ENCODE measurements around the gene PPIF. TPM values are rescaled to one million over a fixed set of nuclear protein-coding genes. Genes with fewer than 3 reads are reported as not detected.

PPIF gene
- total and polyA plus RNA-seq, 2 donors: 13.6 to 34.9 TPM

GRCh38 chr10:79372871-79373270 is 25.6 kb downstream of the PPIF start:
- Histone ChIP-seq H3K36me3 (ENCODE audit: control insufficient read depth in 2 of 2, insufficient read depth in 2 of 2, low read length in 1 of 2) (no peaks in the 10 kb centered on the region), H3K27me3 (ENCODE audit: control insufficient read depth in 2 of 2, insufficient read depth in 1 of 2, low read length in 1 of 2) (no peaks in the 10 kb centered on the region), H3K4me3 (ENCODE audit: low read length in 2 of 2) (no peak overlapping the region), H3K27ac (ENCODE audit: low read depth in 1 of 2, low read length in 1 of 2) (no peak overlapping the region), H3K9me3 (ENCODE audit: control insufficient read depth in 2 of 2, insufficient read depth in 1 of 2, low read length in 1 of 2) (no peaks in the 10 kb centered on the region), H3K4me1 (ENCODE audit: control insufficient read depth in 2 of 2, insufficient read depth in 2 of 2, low read length in 2 of 2) (peaks cover 0 to 3% of the 10 kb centered on the region in 2 donors)
- WGBS: 74% methylated on average over 4 of the region's 4 CpGs
- no peak for DNase-seq (ENCODE audit: low read depth in 6 of 9, low spot score in 9 of 9)

- WGBS: 16% methylated on average over 7 of the region's 7 CpGs
- Histone ChIP-seq H3K4me3 (ENCODE audit: low read length in 2 of 2) (no peak overlapping the region), H3K27ac (ENCODE audit: low read depth in 1 of 2, low read length in 1 of 2) (no peak overlapping the region), H3K9me3 (ENCODE audit: control insufficient read depth in 2 of 2, insufficient read depth in 1 of 2, low read length in 1 of 2) (no peaks in the 10 kb centered on the region), H3K27me3 (ENCODE audit: control insufficient read depth in 2 of 2, insufficient read depth in 1 of 2, low read length in 1 of 2) (no peaks in the 10 kb centered on the region), H3K4me1 (ENCODE audit: control insufficient read depth in 2 of 2, insufficient read depth in 2 of 2, low read length in 2 of 2) (peaks cover 0 to 3% of the 10 kb centered on the region in 2 donors), H3K36me3 (ENCODE audit: control insufficient read depth in 2 of 2, insufficient read depth in 2 of 2, low read length in 1 of 2) (no peaks in the 10 kb centered on the region)
- peak; percentile 29 to 77 (median 55) for DNase-seq (ENCODE audit: low read depth in 6 of 9, low spot score in 9 of 9)
Observed at GRCh38 chr10:79374312-79375191, 27.3 kb downstream of the PPIF start.

GRCh38 chr10:79375321-79376077 is 28.2 kb downstream of the PPIF start:
- H3K36me3 ChIP-seq (ENCODE audit: control insufficient read depth in 2 of 2, insufficient read depth in 2 of 2, low read length in 1 of 2): no peaks in the 10 kb centered on the region
- H3K27ac ChIP-seq (ENCODE audit: low read depth in 1 of 2, low read length in 1 of 2): no peak overlapping the region
- no peak overlapping the region for H3K4me3 ChIP-seq (ENCODE audit: low read length in 2 of 2)
- peaks cover 0 to 3% of the 10 kb centered on the region in 2 donors for H3K4me1 ChIP-seq (ENCODE audit: control insufficient read depth in 2 of 2, insufficient read depth in 2 of 2, low read length in 2 of 2)
- 83% methylated on average over 6 of the region's 6 CpGs for WGBS
- no peaks in the 10 kb centered on the region for H3K27me3 ChIP-seq (ENCODE audit: control insufficient read depth in 2 of 2, insufficient read depth in 1 of 2, low read length in 1 of 2)
- DNase-seq (ENCODE audit: low read depth in 6 of 9, low spot score in 9 of 9): no peak
- H3K9me3 ChIP-seq (ENCODE audit: control insufficient read depth in 2 of 2, insufficient read depth in 1 of 2, low read length in 1 of 2): no peaks in the 10 kb centered on the region

- Histone ChIP-seq H3K9me3 (ENCODE audit: control insufficient read depth in 2 of 2, insufficient read depth in 1 of 2, low read length in 1 of 2) (no peaks in the 10 kb centered on the region), H3K27ac (ENCODE audit: low read depth in 1 of 2, low read length in 1 of 2) (no peak overlapping the region), H3K36me3 (ENCODE audit: control insufficient read depth in 2 of 2, insufficient read depth in 2 of 2, low read length in 1 of 2) (no peaks in the 10 kb centered on the region), H3K27me3 (ENCODE audit: control insufficient read depth in 2 of 2, insufficient read depth in 1 of 2, low read length in 1 of 2) (no peaks in the 10 kb centered on the region), H3K4me1 (ENCODE audit: control insufficient read depth in 2 of 2, insufficient read depth in 2 of 2, low read length in 2 of 2) (peaks cover 0 to 3% of the 10 kb centered on the region in 2 donors), H3K4me3 (ENCODE audit: low read length in 2 of 2) (no peak overlapping the region)
- no peak for DNase-seq (ENCODE audit: low read depth in 6 of 9, low spot score in 9 of 9)
- WGBS: 88% methylated on average over 11 of the region's 11 CpGs
Observed at GRCh38 chr10:79376078-79376628, 28.9 kb downstream of the PPIF start.

- H3K9me3 ChIP-seq (ENCODE audit: control insufficient read depth in 2 of 2, insufficient read depth in 1 of 2, low read length in 1 of 2): no peaks in the 10 kb centered on the region
- no peaks in the 10 kb centered on the region for H3K36me3 ChIP-seq (ENCODE audit: control insufficient read depth in 2 of 2, insufficient read depth in 2 of 2, low read length in 1 of 2)
- no peaks in the 10 kb centered on the region for H3K27me3 ChIP-seq (ENCODE audit: control insufficient read depth in 2 of 2, insufficient read depth in 1 of 2, low read length in 1 of 2)
- no peak overlapping the region for H3K4me3 ChIP-seq (ENCODE audit: low read length in 2 of 2)
- peaks cover 0 to 3% of the 10 kb centered on the region in 2 donors for H3K4me1 ChIP-seq (ENCODE audit: control insufficient read depth in 2 of 2, insufficient read depth in 2 of 2, low read length in 2 of 2)
- no peak for DNase-seq (ENCODE audit: low read depth in 6 of 9, low spot score in 9 of 9)
- H3K27ac ChIP-seq (ENCODE audit: low read depth in 1 of 2, low read length in 1 of 2): no peak overlapping the region
- 98% methylated on average over 12 of the region's 12 CpGs for WGBS
Observed at GRCh38 chr10:79376751-79377556, 29.7 kb downstream of the PPIF start.

- DNase-seq (ENCODE audit: low read depth in 6 of 9, low spot score in 9 of 9): no peak
- H3K4me1 ChIP-seq (ENCODE audit: control insufficient read depth in 2 of 2, insufficient read depth in 2 of 2, low read length in 2 of 2): peaks cover 0 to 3% of the 10 kb centered on the region in 2 donors
- no peak overlapping the region for H3K27ac ChIP-seq (ENCODE audit: low read depth in 1 of 2, low read length in 1 of 2)
- no peak overlapping the region for H3K4me3 ChIP-seq (ENCODE audit: low read length in 2 of 2)
- no peaks in the 10 kb centered on the region for H3K9me3 ChIP-seq (ENCODE audit: control insufficient read depth in 2 of 2, insufficient read depth in 1 of 2, low read length in 1 of 2)
- no peaks in the 10 kb centered on the region for H3K36me3 ChIP-seq (ENCODE audit: control insufficient read depth in 2 of 2, insufficient read depth in 2 of 2, low read length in 1 of 2)
- H3K27me3 ChIP-seq (ENCODE audit: control insufficient read depth in 2 of 2, insufficient read depth in 1 of 2, low read length in 1 of 2): no peaks in the 10 kb centered on the region
- WGBS: 95% methylated on average over 36 of the region's 36 CpGs
Observed at GRCh38 chr10:79377557-79378382, 30.5 kb downstream of the PPIF start.

- Histone ChIP-seq H3K4me3 (ENCODE audit: low read length in 2 of 2) (no peak overlapping the region), H3K36me3 (ENCODE audit: control insufficient read depth in 2 of 2, insufficient read depth in 2 of 2, low read length in 1 of 2) (no peaks in the 10 kb centered on the region), H3K27ac (ENCODE audit: low read depth in 1 of 2, low read length in 1 of 2) (no peak overlapping the region), H3K9me3 (ENCODE audit: control insufficient read depth in 2 of 2, insufficient read depth in 1 of 2, low read length in 1 of 2) (no peaks in the 10 kb centered on the region), H3K27me3 (ENCODE audit: control insufficient read depth in 2 of 2, insufficient read depth in 1 of 2, low read length in 1 of 2) (no peaks in the 10 kb centered on the region), H3K4me1 (ENCODE audit: control insufficient read depth in 2 of 2, insufficient read depth in 2 of 2, low read length in 2 of 2) (peaks cover 0 to 3% of the 10 kb centered on the region in 2 donors)
- DNase-seq (ENCODE audit: low read depth in 6 of 9, low spot score in 9 of 9): no peak
- WGBS: 98% methylated on average over 7 of the region's 7 CpGs
Observed at GRCh38 chr10:79378383-79378646, 31.0 kb downstream of the PPIF start.

Data from thymus (tissue), 11 donors.